SHP77 (cell line): ENCODE results near the gene ELMO1.

Experiments used
- DNase-seq, 2 experiments: peaks; one replicate each; lab custom pipeline; 2025; lab: John Stamatoyannopoulos, UW

The ELMO1 gene

GRCh38 chr7:37408291-37409228 is 40.1 kb downstream of the ELMO1 start:
- DNase-seq, result no peak

- DNase-seq, result no peak
These were observed 43.0 kb downstream of the ELMO1 start for GRCh38 chr7:37405603-37406122.

GRCh38 chr7:37405128-37405527 is 43.5 kb downstream of the ELMO1 start:
- no peak for DNase-seq

GRCh38 chr7:37399876-37400421 is 48.7 kb downstream of the ELMO1 start:
- DNase-seq, result no peak

- no peak for DNase-seq
These were observed 50.3 kb downstream of the ELMO1 start for GRCh38 chr7:37398403-37398802.

- DNase-seq, result no peak
These were observed 52.9 kb downstream of the ELMO1 start for GRCh38 chr7:37395618-37396259.

- no peak for DNase-seq
These were observed 54.5 kb downstream of the ELMO1 start for GRCh38 chr7:37394158-37394557.

GRCh38 chr7:37393476-37393875 is 55.2 kb downstream of the ELMO1 start:
- no peak for DNase-seq

- no peak for DNase-seq
These were observed 56.0 kb downstream of the ELMO1 start for GRCh38 chr7:37392673-37393017.

GRCh38 chr7:37391791-37392672 is 56.6 kb downstream of the ELMO1 start:
- no peak for DNase-seq

GRCh38 chr7:37390114-37390513 is 58.5 kb downstream of the ELMO1 start:
- DNase-seq, result no peak

- no peak for DNase-seq
These were observed 59.9 kb downstream of the ELMO1 start for GRCh38 chr7:37388811-37389210.

GRCh38 chr7:37385787-37386186 is 62.9 kb downstream of the ELMO1 start:
- DNase-seq, result no peak

GRCh38 chr7:37382546-37383088 is 66.0 kb downstream of the ELMO1 start:
- DNase-seq, result no peak

GRCh38 chr7:37380831-37381230 is 67.8 kb downstream of the ELMO1 start:
- DNase-seq, result no peak

- DNase-seq, result no peak
These were observed 69.0 kb downstream of the ELMO1 start for GRCh38 chr7:37379546-37380277.

GRCh38 chr7:37377231-37377630 is 71.4 kb downstream of the ELMO1 start:
- no peak for DNase-seq

- DNase-seq, result no peak
These were observed 72.3 kb downstream of the ELMO1 start for GRCh38 chr7:37376386-37376785.

- DNase-seq, result no peak
These were observed 75.9 kb downstream of the ELMO1 start for GRCh38 chr7:37372750-37373149.

GRCh38 chr7:37371755-37372154 is 76.9 kb downstream of the ELMO1 start:
- no peak for DNase-seq

- no peak for DNase-seq
These were observed 78.8 kb downstream of the ELMO1 start for GRCh38 chr7:37369906-37370305.
